Measurements from ENCODE around the gene SYT7.

Gene SYT7

GRCh38 chr11:61569701-61570100 is 11.2 kb downstream of the SYT7 start:
- DNase-seq (ENCODE audit: low read depth): no peak
- no peak for TF ChIP-seq CTCF (conservative IDR thresholded peaks at IDR 0.05; ENCODE audit: low read depth, low read length)
- no peak overlapping the region for H3K4me3 ChIP-seq (ENCODE audit: low read depth, low read length)

- DNase-seq (ENCODE audit: low read depth): no peak
- no peak for TF ChIP-seq CTCF (conservative IDR thresholded peaks at IDR 0.05; ENCODE audit: low read depth, low read length)
- no peak overlapping the region for H3K4me3 ChIP-seq (ENCODE audit: low read depth, low read length)
Observed at GRCh38 chr11:61569018-61569417, 11.9 kb downstream of the SYT7 start.

- DNase-seq (ENCODE audit: low read depth): peak; percentile 80
- peak; percentile 43 for TF ChIP-seq CTCF (conservative IDR thresholded peaks at IDR 0.05; ENCODE audit: low read depth, low read length)
- H3K4me3 ChIP-seq (ENCODE audit: low read depth, low read length): no peak overlapping the region
Observed at GRCh38 chr11:61567286-61568061, 13.4 kb downstream of the SYT7 start.

GRCh38 chr11:61564936-61565696 is 15.8 kb downstream of the SYT7 start:
- no peak for TF ChIP-seq CTCF (conservative IDR thresholded peaks at IDR 0.05; ENCODE audit: low read depth, low read length)
- no peak overlapping the region for H3K4me3 ChIP-seq (ENCODE audit: low read depth, low read length)
- DNase-seq (ENCODE audit: low read depth): no peak

GRCh38 chr11:61560751-61561150 is 20.1 kb downstream of the SYT7 start:
- DNase-seq (ENCODE audit: low read depth): no peak
- TF ChIP-seq CTCF (conservative IDR thresholded peaks at IDR 0.05; ENCODE audit: low read depth, low read length): no peak
- H3K4me3 ChIP-seq (ENCODE audit: low read depth, low read length): no peak overlapping the region

GRCh38 chr11:61556621-61557020 is 24.3 kb downstream of the SYT7 start:
- no peak overlapping the region for H3K4me3 ChIP-seq (ENCODE audit: low read depth, low read length)
- no peak for DNase-seq (ENCODE audit: low read depth)
- no peak for TF ChIP-seq CTCF (conservative IDR thresholded peaks at IDR 0.05; ENCODE audit: low read depth, low read length)

Measured in choroid plexus epithelial cell (primary cell).